ENCODE data around the gene LILRA2. TPM values are rescaled to one million over a fixed set of nuclear protein-coding genes. Genes with fewer than 3 reads are reported as not detected.
A peak's percentile ranks its signal among the peaks of the same experiment; 100 is the strongest.

The LILRA2 gene
- total RNA-seq, 1 experiment from 2014 or later = not detected

- Histone ChIP-seq H2BK12ac (ENCODE audit: insufficient read length, low read depth, low read length) (no peak overlapping the region), H3K9ac (ENCODE audit: extremely low read depth, insufficient read length, low read length) (no peak overlapping the region), H3K4ac (ENCODE audit: low read depth, low read length) (no peak overlapping the region), H3K23ac (ENCODE audit: insufficient read length, low read depth, low read length) (no peak overlapping the region), H4K5ac (ENCODE audit: insufficient read length, low read depth, low read length) (no peak overlapping the region), H3K27ac (ENCODE audit: insufficient read length, low read depth, low read length) (no peak overlapping the region), H3K27me3 (ENCODE audit: insufficient read depth, low read length) (no peaks in the 10 kb centered on the region), H3T11ph (ENCODE audit: low read length) (no peak overlapping the region), H3K9me3 (ENCODE audit: control insufficient read depth, low read depth, low read length) (peaks cover 79% of the 10 kb centered on the region), H3K79me2 (ENCODE audit: insufficient read depth, low read length) (no peaks in the 10 kb centered on the region), H2AFZ (ENCODE audit: low read length) (no peak overlapping the region), H3K4me2 (ENCODE audit: insufficient read depth, insufficient read length, low read length) (no peak overlapping the region), H3K4me1 (ENCODE audit: insufficient read depth, low read length) (no peaks in the 10 kb centered on the region), H3K18ac (ENCODE audit: insufficient read length, low read depth, low read length) (no peak overlapping the region), H4K20me1 (ENCODE audit: control insufficient read depth, insufficient read depth, insufficient read length) (no peaks in the 10 kb centered on the region), H4K8ac (replicated peaks; ENCODE audit: insufficient read length, low read depth, low read length) (no peak overlapping the region), H2BK20ac (ENCODE audit: low read depth, low read length, poor library complexity, severe bottlenecking) (no peak overlapping the region), H3K79me1 (ENCODE audit: insufficient read depth, low read depth, low read length, poor library complexity, severe bottlenecking) (no peaks in the 10 kb centered on the region), H3K23me2 (ENCODE audit: insufficient read length, low read depth, low read length, poor library complexity, severe bottlenecking) (no peaks in the 10 kb centered on the region), H2BK5ac (ENCODE audit: insufficient read length, low read length) (no peak overlapping the region), H2AK5ac (ENCODE audit: insufficient read length, low read length) (no peak overlapping the region), H4K91ac (ENCODE audit: insufficient read length, low read depth, low read length) (no peak overlapping the region), H2BK15ac (ENCODE audit: low read depth, low read length) (no peak overlapping the region), H3K56ac (ENCODE audit: insufficient read length, low read depth, low read length) (no peak overlapping the region), H3K14ac (ENCODE audit: insufficient read depth, low read length) (no peak overlapping the region), H2BK120ac (ENCODE audit: low read depth, low read length, poor library complexity, severe bottlenecking) (no peak overlapping the region)
- H3K9me3 Mint-ChIP-seq = peaks cover 91 to 95% of the 10 kb centered on the region in 2 experiments
- WGBS (ENCODE audit: extremely low coverage, insufficient read length, low lambda C conversion rate) = no CpG with 5 or more reads among the region's 2 CpGs
- no peaks in the 10 kb centered on the region for H3K4me1 Mint-ChIP-seq
- H3K4me3 Mint-ChIP-seq = no peak overlapping the region
- H3K36me3 Mint-ChIP-seq (ENCODE audit: insufficient read depth in 1 of 3, low read depth in 3 of 3) = peaks cover 12 to 50% (median 15%) of the 10 kb centered on the region in 3 experiments; a peak in 6 of 7 replicates
- DNase-seq = no peak
- H3K27ac Mint-ChIP-seq = peak overlapping the region in 1 of 3 experiments; percentile 22; a peak in 1 of 7 replicates
- peaks cover 7% of the 10 kb centered on the region for H3K27me3 Mint-ChIP-seq (ENCODE audit: low read depth)
- TF ChIP-seq, protein P1, sequence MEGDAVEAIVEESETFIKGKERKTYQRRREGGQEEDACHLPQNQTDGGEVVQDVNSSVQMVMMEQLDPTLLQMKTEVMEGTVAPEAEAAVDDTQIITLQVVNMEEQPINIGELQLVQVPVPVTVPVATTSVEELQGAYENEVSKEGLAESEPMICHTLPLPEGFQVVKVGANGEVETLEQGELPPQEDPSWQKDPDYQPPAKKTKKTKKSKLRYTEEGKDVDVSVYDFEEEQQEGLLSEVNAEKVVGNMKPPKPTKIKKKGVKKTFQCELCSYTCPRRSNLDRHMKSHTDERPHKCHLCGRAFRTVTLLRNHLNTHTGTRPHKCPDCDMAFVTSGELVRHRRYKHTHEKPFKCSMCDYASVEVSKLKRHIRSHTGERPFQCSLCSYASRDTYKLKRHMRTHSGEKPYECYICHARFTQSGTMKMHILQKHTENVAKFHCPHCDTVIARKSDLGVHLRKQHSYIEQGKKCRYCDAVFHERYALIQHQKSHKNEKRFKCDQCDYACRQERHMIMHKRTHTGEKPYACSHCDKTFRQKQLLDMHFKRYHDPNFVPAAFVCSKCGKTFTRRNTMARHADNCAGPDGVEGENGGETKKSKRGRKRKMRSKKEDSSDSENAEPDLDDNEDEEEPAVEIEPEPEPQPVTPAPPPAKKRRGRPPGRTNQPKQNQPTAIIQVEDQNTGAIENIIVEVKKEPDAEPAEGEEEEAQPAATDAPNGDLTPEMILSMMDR (conservative IDR thresholded peaks at IDR 0.05) = no peak
Observed at GRCh38 chr19:54541712-54542111, 31.9 kb upstream of the LILRA2 start.
